Smooth muscle cell of the coronary artery (primary cell): ENCODE measurements around the gene PCDHA3. TPM values are rescaled to one million over a fixed set of nuclear protein-coding genes. Genes with fewer than 3 reads are reported as not detected.

Source experiments
- total RNA-seq: library from RNA; depleted of rRNA; stranded (reverse); fragments of >200 nt; gene quantifications from 2 replicates; pipeline ENCODE4 v1.2.3, GENCODE V29; 2014; ENCODE audit warnings: low replicate concordance

PCDHA3 gene
- total RNA-seq = 0.15 and 0.70 TPM in 2 replicates

GRCh38 chr5:140800816-140801493 lies at the start of gene PCDHA3:
TSS of gene PCDHA3 (plus strand) at chr5:140801057.

GRCh38 chr5:140785905-140786686 lies 14.8 kb upstream of the PCDHA3 start, which contains the start of gene PCDHA1:
TSS of gene PCDHA1 (plus strand) at chr5:140786140.

DNA sequence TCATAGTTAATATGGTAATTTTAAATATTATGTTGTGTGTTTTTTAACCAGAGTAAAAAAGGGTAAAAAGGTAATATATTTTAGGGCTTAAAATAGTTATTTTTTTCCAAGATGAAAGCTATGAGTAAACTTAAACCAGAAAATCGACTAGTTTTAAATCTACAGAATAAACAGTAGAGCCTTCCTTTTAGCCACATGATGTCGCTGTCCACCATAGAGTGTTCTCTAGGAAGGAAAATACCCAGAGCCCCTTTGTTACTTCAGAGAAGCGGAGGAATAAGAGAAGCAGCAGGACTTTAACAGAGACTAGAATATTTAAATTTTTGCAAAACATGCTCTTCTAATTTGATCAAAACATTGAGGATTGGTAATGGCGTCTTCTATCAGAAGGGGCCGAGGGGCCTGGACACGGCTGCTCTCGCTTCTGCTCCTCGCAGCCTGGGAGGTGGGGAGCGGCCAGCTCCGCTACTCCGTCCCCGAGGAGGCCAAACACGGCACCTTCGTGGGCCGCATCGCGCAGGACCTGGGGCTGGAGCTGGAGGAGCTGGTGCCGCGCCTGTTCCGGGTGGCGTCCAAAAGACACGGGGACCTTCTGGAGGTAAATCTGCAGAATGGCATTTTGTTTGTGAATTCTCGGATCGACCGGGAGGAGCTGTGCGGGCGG lies 6.1 kb upstream of the PCDHA3 start, which contains the start of gene PCDHA2:
PCDHA2 (plus strand) TSS at position 258 of the 664 bp plus-strand sequence.

DNA sequence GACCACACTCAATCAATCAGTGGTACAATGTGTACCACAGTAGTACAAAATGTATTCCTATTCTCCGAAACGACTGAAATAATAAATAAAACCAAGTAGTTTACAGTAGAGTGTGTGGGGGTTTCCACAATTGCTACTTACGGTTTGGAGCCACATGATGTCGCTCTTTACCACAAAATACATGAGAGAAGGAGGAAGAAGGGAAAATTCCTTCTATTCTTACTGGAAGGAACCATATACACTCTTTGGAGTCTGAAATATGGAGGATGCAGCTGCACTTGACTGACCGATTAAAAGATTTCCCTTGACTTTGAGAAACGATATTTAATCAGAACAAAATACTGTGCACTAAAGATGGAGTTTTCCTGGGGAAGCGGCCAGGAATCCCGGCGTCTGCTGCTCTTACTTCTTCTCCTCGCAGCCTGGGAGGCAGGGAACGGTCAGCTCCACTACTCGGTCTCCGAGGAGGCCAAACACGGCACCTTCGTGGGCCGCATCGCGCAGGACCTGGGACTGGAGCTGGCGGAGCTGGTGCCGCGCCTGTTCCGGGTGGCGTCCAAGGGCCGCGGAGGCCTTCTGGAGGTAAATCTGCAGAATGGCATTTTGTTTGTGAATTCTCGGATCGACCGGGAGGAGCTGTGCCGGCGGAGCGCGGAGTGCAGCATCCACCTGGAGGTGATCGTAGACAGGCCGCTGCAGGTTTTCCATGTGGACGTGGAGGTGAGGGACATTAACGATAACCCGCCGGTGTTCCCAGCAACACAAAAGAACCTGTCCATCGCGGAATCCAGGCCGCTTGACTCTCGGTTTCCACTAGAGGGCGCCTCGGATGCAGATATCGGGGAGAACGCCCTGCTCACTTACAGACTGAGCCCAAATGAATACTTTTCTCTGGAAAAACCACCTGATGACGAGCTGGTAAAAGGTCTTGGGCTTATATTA lies 6.2 kb downstream of the PCDHA3 start, which contains the start of gene PCDHA4:
PCDHA4 (plus strand) TSS at position 235 of the 942 bp plus-strand sequence.

GRCh38 chr5:140821375-140822280 lies 20.8 kb downstream of the PCDHA3 start, which contains the start of gene PCDHA5:
TSS of gene PCDHA5 (plus strand) at chr5:140821613.

GRCh38 chr5:140827704-140828361 lies 27.0 kb downstream of the PCDHA3 start, which contains the start of gene PCDHA6:
TSS of gene PCDHA6 (plus strand) at chr5:140827960. CDS start at chr5:140828092, 132 bp downstream.

DNA sequence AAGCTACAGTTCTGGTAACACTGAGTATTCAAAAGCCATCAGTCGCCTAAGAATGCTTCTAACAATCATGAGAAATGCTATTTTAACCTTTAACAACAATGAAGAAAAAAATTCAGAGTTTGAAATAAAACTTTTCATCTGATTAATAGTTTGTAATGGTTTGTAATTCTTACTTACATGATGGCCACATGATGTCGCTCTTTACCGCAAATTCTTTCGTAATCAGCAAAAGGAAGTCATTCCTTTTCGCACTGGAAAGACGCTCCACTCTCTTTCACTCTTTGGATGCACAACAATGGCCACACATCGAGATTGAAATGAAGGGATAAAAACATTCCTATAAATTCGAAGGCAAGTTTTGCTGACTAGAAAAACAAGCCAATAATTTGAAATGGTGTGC lies 33.1 kb downstream of the PCDHA3 start, which contains the start of gene PCDHA7:
PCDHA7 (plus strand) TSS at position 277 of the 400 bp plus-strand sequence; CDS start at position 392, 115 bp downstream.

DNA sequence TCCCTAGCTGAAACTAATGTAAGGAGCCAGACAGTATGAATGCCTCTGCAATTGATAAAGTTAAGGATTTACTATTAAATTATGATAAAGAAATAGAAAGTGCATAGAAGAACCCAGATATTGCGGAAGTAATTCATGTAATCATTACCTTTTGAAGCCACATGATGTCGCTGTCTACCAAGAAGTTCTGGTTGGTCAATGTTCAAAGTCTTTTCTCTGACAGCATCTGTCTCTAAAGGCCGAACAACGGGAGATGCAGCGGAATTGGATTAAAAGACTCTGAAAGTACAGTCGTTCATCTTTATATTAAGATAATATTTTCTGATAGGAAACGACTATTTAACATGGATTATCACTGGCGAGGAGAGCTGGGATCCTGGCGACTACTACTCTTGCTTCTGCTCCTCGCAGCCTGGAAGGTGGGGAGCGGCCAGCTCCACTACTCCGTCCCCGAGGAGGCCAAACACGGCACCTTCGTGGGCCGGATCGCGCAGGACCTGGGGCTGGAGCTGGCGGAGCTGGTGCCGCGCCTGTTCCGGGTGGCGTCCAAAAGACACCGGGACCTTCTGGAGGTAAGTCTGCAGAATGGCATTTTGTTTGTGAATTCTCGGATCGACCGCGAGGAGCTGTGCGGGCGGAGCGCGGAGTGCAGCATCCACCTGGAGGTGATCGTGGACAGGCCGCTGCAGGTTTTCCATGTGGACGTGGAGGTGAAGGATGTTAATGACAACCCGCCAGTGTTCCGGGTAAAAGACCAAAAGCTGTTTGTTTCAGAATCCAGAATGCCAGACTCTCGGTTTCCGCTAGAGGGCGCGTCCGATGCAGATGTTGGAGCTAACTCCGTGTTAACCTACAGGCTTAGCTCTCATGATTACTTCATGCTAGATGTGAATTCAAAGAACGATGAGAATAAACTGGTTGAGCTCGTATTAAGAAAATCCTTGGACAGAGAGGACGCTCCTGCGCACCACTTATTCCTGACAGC lies 40.4 kb downstream of the PCDHA3 start, which contains the start of gene PCDHA8:
PCDHA8 (plus strand) TSS at position 210 of the 985 bp plus-strand sequence; CDS start at position 345, 135 bp downstream.

DNA sequence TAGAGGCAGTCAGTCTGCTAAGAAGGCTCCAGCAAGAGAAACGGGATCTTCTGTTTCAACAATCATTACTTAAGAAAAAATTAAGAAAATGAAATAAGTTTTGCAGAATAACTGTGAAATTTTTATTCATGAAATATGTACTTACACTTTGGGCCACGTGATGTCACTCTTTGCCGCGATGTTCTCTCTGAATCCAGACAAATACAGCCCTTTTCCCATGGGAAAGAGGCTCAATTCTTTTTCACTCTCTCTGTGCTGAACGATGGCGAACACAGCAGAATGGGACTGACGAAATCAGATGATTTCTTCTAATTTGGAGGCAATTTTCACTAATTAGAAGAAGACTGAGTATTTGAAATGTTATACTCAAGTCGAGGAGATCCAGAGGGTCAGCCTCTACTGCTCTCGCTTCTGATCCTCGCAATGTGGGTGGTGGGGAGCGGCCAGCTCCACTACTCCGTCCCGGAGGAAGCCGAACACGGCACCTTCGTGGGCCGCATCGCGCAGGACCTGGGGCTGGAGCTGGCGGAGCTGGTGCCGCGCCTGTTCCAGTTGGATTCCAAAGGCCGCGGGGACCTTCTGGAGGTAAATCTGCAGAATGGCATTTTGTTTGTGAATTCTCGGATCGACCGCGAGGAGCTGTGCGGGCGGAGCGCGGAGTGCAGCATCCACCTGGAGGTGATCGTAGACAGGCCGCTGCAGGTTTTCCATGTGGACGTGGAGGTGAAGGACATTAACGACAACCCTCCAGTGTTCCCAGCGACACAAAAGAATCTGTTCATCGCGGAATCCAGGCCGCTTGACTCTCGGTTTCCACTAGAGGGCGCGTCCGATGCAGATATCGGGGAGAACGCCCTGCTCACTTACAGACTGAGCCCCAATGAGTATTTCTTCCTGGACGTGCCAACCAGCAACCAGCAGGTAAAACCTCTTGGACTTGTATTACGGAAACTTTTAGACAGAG lies 47.6 kb downstream of the PCDHA3 start, which contains the start of gene PCDHA9:
PCDHA9 (plus strand) TSS at position 244 of the 964 bp plus-strand sequence; CDS start at position 358, 114 bp downstream.

Other genes starting within 250 kb of the PCDHA3 start
- 18.5 and 69.7 TPM in 2 replicates for gene SRA1, start 243.6 kb upstream of the PCDHA3 start, total RNA-seq
- gene APBB3, start 236.5 kb upstream of the PCDHA3 start, total RNA-seq = 22.9 and 38.1 TPM in 2 replicates
- 16.8 and 29.5 TPM in 2 replicates for gene SLC35A4, start 236.2 kb upstream of the PCDHA3 start, total RNA-seq
- 2.8 and 107 TPM in 2 replicates for gene CD14, start 167.9 kb upstream of the PCDHA3 start, total RNA-seq
- 9.0 and 13.5 TPM in 2 replicates for gene TMCO6, start 161.6 kb upstream of the PCDHA3 start, total RNA-seq
- 84.9 and 115 TPM in 2 replicates for gene NDUFA2, start 153.4 kb upstream of the PCDHA3 start, total RNA-seq
- 107 and 212 TPM in 2 replicates for gene IK, start 153.2 kb upstream of the PCDHA3 start, total RNA-seq
- 25.9 and 27.7 TPM in 2 replicates for gene WDR55, start 136.2 kb upstream of the PCDHA3 start, total RNA-seq
- gene DND1, start 127.5 kb upstream of the PCDHA3 start, total RNA-seq = 0.30 TPM in 1 of 2 replicates, not detected in the other
- 67.7 and 92.6 TPM in 2 replicates for gene HARS1, start 109.7 kb upstream of the PCDHA3 start, total RNA-seq
- 24.1 and 27.4 TPM in 2 replicates for gene HARS2, start 109.6 kb upstream of the PCDHA3 start, total RNA-seq
- 63.1 and 94.5 TPM in 2 replicates for gene ZMAT2, start 100.6 kb upstream of the PCDHA3 start, total RNA-seq
- 0.08 TPM in 1 of 2 replicates, not detected in the other for gene PCDHA1, start 14.9 kb upstream of the PCDHA3 start, total RNA-seq
- gene PCDHA2, start 6.2 kb upstream of the PCDHA3 start, total RNA-seq = 0.08 and 0.12 TPM in 2 replicates
- 0.23 and 0.82 TPM in 2 replicates for gene PCDHA4, start 6.0 kb downstream of the PCDHA3 start, total RNA-seq
- gene PCDHA5, start 20.6 kb downstream of the PCDHA3 start, total RNA-seq = 0.08 TPM in 1 of 2 replicates, not detected in the other
- 0.53 and 2.9 TPM in 2 replicates for gene PCDHA6, start 26.9 kb downstream of the PCDHA3 start, total RNA-seq
- gene PCDHA7, start 33.2 kb downstream of the PCDHA3 start, total RNA-seq = 0.75 and 1.5 TPM in 2 replicates
- under 0.01 and 0.47 TPM in 2 replicates for gene PCDHA8, start 40.1 kb downstream of the PCDHA3 start, total RNA-seq
- under 0.01 and 0.23 TPM in 2 replicates for gene PCDHA9, start 47.3 kb downstream of the PCDHA3 start, total RNA-seq
- 0.08 and 1.4 TPM in 2 replicates for gene PCDHA10, start 54.8 kb downstream of the PCDHA3 start, total RNA-seq
- 0.15 and 0.59 TPM in 2 replicates for gene PCDHA11, start 67.9 kb downstream of the PCDHA3 start, total RNA-seq
- 0.15 and 0.59 TPM in 2 replicates for gene PCDHA12, start 74.3 kb downstream of the PCDHA3 start, total RNA-seq
- gene PCDHA13, start 81.1 kb downstream of the PCDHA3 start, total RNA-seq = 0.08 and 0.59 TPM in 2 replicates
- gene PCDHAC1, start 125.2 kb downstream of the PCDHA3 start, total RNA-seq = under 0.01 and 0.35 TPM in 2 replicates
- gene PCDHAC2, start 165.4 kb downstream of the PCDHA3 start, total RNA-seq = 0.15 and 2.3 TPM in 2 replicates